K562 (cell line): ENCODE results near the gene RABGAP1L. TPM values are rescaled to one million over a fixed set of nuclear protein-coding genes. Genes with fewer than 3 reads are reported as not detected.
A peak's percentile ranks its signal among the peaks of the same experiment; 100 is the strongest.

Experiments used
- ADNP ChIP-seq: fragments of 200-800 bp; sonication (Bioruptor generic); IDR thresholded peaks from 2 replicates; pipeline ENCODE4 v1.6.1; 2016; ENCODE audit warnings: missing genetic modification characterization, missing compliant biosample characterization
- ARID1B ChIP-seq: fragments of 450-650 bp; IDR thresholded peaks from 2 replicates; pipeline ENCODE4 v1.6.1; 2016; ENCODE audit warnings: antibody characterized with exemption, mild to moderate bottlenecking, inconsistent platforms
- CBFA2T2 ChIP-seq: fragments of 450-650 bp; conservative IDR thresholded peaks from 2 replicates; pipeline ENCODE4 v1.6.1; 2017; ENCODE audit warnings: mild to moderate bottlenecking
- CBFA2T3 ChIP-seq: fragments of 450-650 bp; IDR thresholded peaks from 2 replicates; pipeline ENCODE4 v1.6.1; 2017
- DACH1 ChIP-seq: fragments of 450-650 bp; IDR thresholded peaks from 2 replicates; pipeline ENCODE4 v1.6.1; 2018; ENCODE audit not compliant: partially characterized antibody
- EP300 ChIP-seq: IDR thresholded peaks from 2 replicates; pipeline ENCODE4 v1.6.1; 2012; ENCODE audit warnings: low read length, improper control_type of control experiment
- GATAD2B ChIP-seq: fragments of 450-650 bp; IDR thresholded peaks from 2 replicates; pipeline ENCODE4 v1.6.1; 2017; ENCODE audit warnings: mild to moderate bottlenecking, borderline replicate concordance
- HDAC3 ChIP-seq: fragments of 450-650 bp; IDR thresholded peaks from 2 replicates; pipeline ENCODE4 v1.6.1; 2018; ENCODE audit warnings: borderline replicate concordance, mild to moderate bottlenecking, moderate library complexity; ENCODE audit not compliant: partially characterized antibody
- HDGF ChIP-seq: fragments of 450-650 bp; IDR thresholded peaks from 2 replicates; pipeline ENCODE4 v1.6.1; 2016
- HLTF ChIP-seq: fragments of 450-650 bp; IDR thresholded peaks from 2 replicates; pipeline ENCODE4 v1.6.1; 2016
- HNRNPK ChIP-seq: fragments of 200-400 bp; formaldehyde crosslinking; IDR thresholded peaks from one replicate; pipeline ENCODE4 v1.6.1; 2018; ENCODE audit warnings: mild to moderate bottlenecking, low read depth, low read length; ENCODE audit not compliant: poor library complexity, severe bottlenecking
- JUNB ChIP-seq: fragments of 450-650 bp; formaldehyde crosslinking; conservative IDR thresholded peaks from 2 replicates; pipeline ENCODE4 v1.4.0; 2020; ENCODE audit warnings: mild to moderate bottlenecking
- JUND ChIP-seq, 2 experiments: IDR thresholded peaks; 2 replicates in 1 of 2; 3 replicates in 1 of 2; pipeline ENCODE4 v1.6.1; 2011; ENCODE audit warnings: borderline replicate concordance in 2 of 2, low read depth in 2 of 2, low read length in 2 of 2, improper control_type of control experiment in 1 of 2, missing biosample characterization in 1 of 2, missing genetic modification characterization in 1 of 2, missing genetic modification reagents in 1 of 2
- MAZ ChIP-seq, 2 experiments: fragments of 450-650 bp in 1 of 2; sonication (generic) in 1 of 2; formaldehyde crosslinking; IDR thresholded peaks in 1 of 2; conservative IDR thresholded peaks in 1 of 2; 2 replicates each; pipeline versions ENCODE4 v1.4.0 to v1.5.0; 2020; ENCODE audit warnings: mild to moderate bottlenecking in 1 of 2, missing genetic modification reagents in 1 of 2
- MEIS2 ChIP-seq: fragments of 450-650 bp; IDR thresholded peaks from 2 replicates; pipeline ENCODE4 v1.6.1; 2014; ENCODE audit warnings: mild to moderate bottlenecking; ENCODE audit not compliant: partially characterized antibody
- NCOA1 ChIP-seq: fragments of 450-650 bp; IDR thresholded peaks from 2 replicates; pipeline ENCODE4 v1.6.1; 2016; ENCODE audit warnings: low read depth
- NCOA6 ChIP-seq: fragments of 450-650 bp; IDR thresholded peaks from 2 replicates; pipeline ENCODE4 v1.6.1; 2017; ENCODE audit warnings: mild to moderate bottlenecking
- NELFE ChIP-seq: IDR thresholded peaks from 2 replicates; pipeline ENCODE4 v1.6.1; 2011; ENCODE audit warnings: mild to moderate bottlenecking; ENCODE audit not compliant: insufficient read depth, insufficient read length
- PTBP1 ChIP-seq: fragments of 200-400 bp; formaldehyde crosslinking; IDR thresholded peaks from 2 replicates; pipeline ENCODE4 v1.6.1; 2017; ENCODE audit warnings: low read depth, low read length
- RBFOX2 ChIP-seq: fragments of 200-400 bp; formaldehyde crosslinking; IDR thresholded peaks from 2 replicates; pipeline ENCODE4 v1.6.1; 2017; ENCODE audit warnings: low read depth, mild to moderate bottlenecking, low read length, moderate library complexity
- RBM22 ChIP-seq: fragments of 200-400 bp; formaldehyde crosslinking; IDR thresholded peaks from 2 replicates; pipeline ENCODE4 v1.6.1; 2018; ENCODE audit warnings: low read length, low read depth; ENCODE audit not compliant: poor library complexity, severe bottlenecking
- SMARCA4 ChIP-seq: fragments of 450-650 bp; IDR thresholded peaks from 2 replicates; pipeline ENCODE4 v1.6.1; 2016
- SMARCC2 ChIP-seq: fragments of 450-650 bp; IDR thresholded peaks from 2 replicates; pipeline ENCODE4 v1.6.1; 2017; ENCODE audit warnings: antibody characterized with exemption, moderate library complexity, mild to moderate bottlenecking, low read depth
- TAL1 ChIP-seq: fragments of 450-650 bp; IDR thresholded peaks from 2 replicates; pipeline ENCODE4 v1.6.1; 2016; ENCODE audit warnings: mild to moderate bottlenecking
- TEAD4 ChIP-seq, 2 experiments: sonication (generic) in 1 of 2; formaldehyde crosslinking in 1 of 2; IDR thresholded peaks; 2 replicates each; pipeline versions ENCODE4 v1.6.1 to v1.8.0; 2012 to 2022; ENCODE audit warnings: borderline replicate concordance in 1 of 2, inconsistent platforms in 1 of 2, low read length in 1 of 2, mild to moderate bottlenecking in 1 of 2, missing genetic modification reagents in 1 of 2
- TRIM24 ChIP-seq, 2 experiments: fragments of 450-650 bp; IDR thresholded peaks; 2 replicates each; pipeline ENCODE4 v1.6.1; 2016
- YBX1 ChIP-seq: fragments of 450-650 bp; IDR thresholded peaks from 2 replicates; pipeline ENCODE4 v1.7.1; 2016; ENCODE audit warnings: mild to moderate bottlenecking
- ZBTB26 ChIP-seq: fragments of 450-650 bp; formaldehyde crosslinking; IDR thresholded peaks from 2 replicates; pipeline ENCODE4 v1.4.0; 2022; ENCODE audit warnings: missing genetic modification characterization
- ZNF253 ChIP-seq: fragments of 250-450 bp; sonication (Bioruptor Pico); conservative IDR thresholded peaks from 2 replicates; pipeline ENCODE4 v1.6.1; 2021; ENCODE audit warnings: mild to moderate bottlenecking
- ZNF282 ChIP-seq: sonication (generic); formaldehyde crosslinking; IDR thresholded peaks from 2 replicates; pipeline ENCODE4 v1.8.1; 2023; ENCODE audit warnings: missing genetic modification reagents
- ZNF655 ChIP-seq: fragments of 250-450 bp; sonication (Bioruptor Pico); IDR thresholded peaks from 2 replicates; pipeline ENCODE4 v1.5.0; 2021
- polyA plus RNA-seq, 8 experiments: library from polyadenylated mRNA; depleted of rRNA in 4 of 8; stranded (reverse) in 5 of 8; unstranded in 3 of 8; fragments of >200 nt; fragmentation: Nextera tagmentation in 2 of 8; fragmentation: Illumina TruSeq in 1 of 8; extraction: Ambion mirVana in 2 of 8; extraction: Trizol in 1 of 8; gene quantifications; 2 replicates each; pipeline versions ENCODE4 v1.2.1 to v1.2.3, GENCODE V29; 2011 to 2014; ENCODE audit warnings: inconsistent platforms in 1 of 8, missing spikeins in 1 of 8
- total RNA-seq, 7 experiments: library from RNA; depleted of rRNA in 6 of 7; stranded (reverse); fragments of >200 nt in 6 of 7; fragmentation: Illumina TruSeq in 2 of 7; extraction: Trizol in 2 of 7; gene quantifications; 2 replicates each; pipeline versions ENCODE4 v1.2.1 to v1.2.3, GENCODE V29; 2011 to 2021; ENCODE audit warnings: low replicate concordance in 1 of 7

RABGAP1L gene
- total and polyA plus RNA-seq, 9 of the 15 experiments (the other 6 are each of a cell fraction or from before 2014, with no cell fraction given) = 16.5 to 44.9 (median 26.7) TPM

GRCh38 chr1:174913225-174913903, 754.0 kb downstream of the RABGAP1L start (continued):
- TF ChIP-seq ZNF655 (CRISPR knock-in tag) = no peak
- no peak for TF ChIP-seq NCOA6
- peak; percentile 79 for TF ChIP-seq TEAD4 (IDR thresholded peaks at IDR 0.05; ENCODE audit: low read length)
- TF ChIP-seq TEAD4 (CRISPR knock-in tag; IDR thresholded peaks at IDR 0.05; ENCODE audit: borderline replicate concordance) = no peak
- peak; percentile 69; the same call in 1 of the 2 replicates for TF ChIP-seq SMARCA4
- TF ChIP-seq HDGF = no peak
- TF ChIP-seq RBFOX2 = no peak
- TF ChIP-seq ZNF253 (CRISPR knock-in tag) = no peak
- TF ChIP-seq HNRNPK = no peak
- no peak for TF ChIP-seq DACH1
- no peak for TF ChIP-seq YBX1
- no peak for TF ChIP-seq SMARCC2
- peak; percentile 54; the same call in 1 of the 2 replicates for TF ChIP-seq EP300
- TF ChIP-seq RBM22 = no peak
- TF ChIP-seq NCOA1 = no peak
- peak; percentile 80 for TF ChIP-seq ARID1B
- TF ChIP-seq MAZ (CRISPR knock-in tag; conservative IDR thresholded peaks at IDR 0.05 in 1 of 2, IDR thresholded peaks at IDR 0.05 in 1 of 2) = no peak
- TF ChIP-seq HLTF = no peak
- no peak for TF ChIP-seq ZNF282 (CRISPR knock-in tag)
- 0 out of 2 replicates have a peak, but pooled peaks have one; percentile 48 for TF ChIP-seq GATAD2B
- TF ChIP-seq HDAC3 = no peak
- TF ChIP-seq CBFA2T3 = peak; percentile 74
- TF ChIP-seq TAL1 = peak; percentile 69
- TF ChIP-seq JUND (IDR thresholded peaks at IDR 0.05; ENCODE audit: borderline replicate concordance, low read depth, low read length) = no peak
- TF ChIP-seq JUND (tag; IDR thresholded peaks at IDR 0.05; ENCODE audit: borderline replicate concordance, low read depth, low read length) = peak; percentile 17; the same call in 1 of the 3 replicates
- TF ChIP-seq JUNB (CRISPR knock-in tag) = no peak
- no peak for TF ChIP-seq NELFE
- TF ChIP-seq ZBTB26 (CRISPR knock-in tag) = no peak
- peak; percentile 46 for TF ChIP-seq MEIS2
- TF ChIP-seq ADNP (tag) = peak; percentile 52; the same call in 1 of the 2 replicates
- no peak for TF ChIP-seq PTBP1
- TF ChIP-seq CBFA2T2 = peak; percentile 44; the same call in 1 of the 2 replicates
- peak in 1 of 2 experiments; percentile 20; a peak in 1 of 4 replicates for TF ChIP-seq TRIM24 (IDR thresholded peaks at IDR 0.05)
